NCI-H1694 treated with DMSO at 0.1 percent for 48 hours (cell line): ENCODE data around the gene C7orf57.
A peak's percentile ranks its signal among the peaks of the same experiment; 100 is the strongest.

ENCODE experiments used
- DNase-seq: peaks from one replicate; lab custom pipeline; 2025; lab: John Stamatoyannopoulos, UW

C7orf57 gene

GRCh38 chr7:48085433-48085791, 50.1 kb downstream of the C7orf57 start:
- no peak for DNase-seq

GRCh38 chr7:48085942-48086341, 50.6 kb downstream of the C7orf57 start:
- no peak for DNase-seq

GRCh38 chr7:48087349-48087748, 52.0 kb downstream of the C7orf57 start:
- DNase-seq: no peak

- DNase-seq: peak; percentile 17
Measured at GRCh38 chr7:48088559-48089045, 53.3 kb downstream of the C7orf57 start.

- DNase-seq: no peak
Measured at GRCh38 chr7:48089046-48090003, 54.0 kb downstream of the C7orf57 start, which contains the start of gene UPP1. UPP1 (plus strand) TSS chr7:48089265; CDS start chr7:48094784, 5,519 bp downstream.

- DNase-seq: no peak
Measured at GRCh38 chr7:48090095-48090805, 54.9 kb downstream of the C7orf57 start.

GRCh38 chr7:48091506-48092433, 56.4 kb downstream of the C7orf57 start:
- DNase-seq: no peak

GRCh38 chr7:48094861-48095293, 59.5 kb downstream of the C7orf57 start:
- no peak for DNase-seq

- DNase-seq: no peak
Measured at GRCh38 chr7:48096273-48096672, 60.9 kb downstream of the C7orf57 start.

- no peak for DNase-seq
Measured at GRCh38 chr7:48097521-48098231, 62.3 kb downstream of the C7orf57 start.

- DNase-seq: no peak
Measured at GRCh38 chr7:48098846-48099245, 63.5 kb downstream of the C7orf57 start.

- no peak for DNase-seq
Measured at GRCh38 chr7:48099781-48100180, 64.4 kb downstream of the C7orf57 start.

GRCh38 chr7:48101352-48101751, 66.0 kb downstream of the C7orf57 start:
- no peak for DNase-seq

GRCh38 chr7:48101968-48102367, 66.6 kb downstream of the C7orf57 start:
- DNase-seq: no peak

- no peak for DNase-seq
Measured at GRCh38 chr7:48102530-48102929, 67.2 kb downstream of the C7orf57 start.

GRCh38 chr7:48105045-48105444, 69.7 kb downstream of the C7orf57 start:
- DNase-seq: no peak

GRCh38 chr7:48106906-48107659, 71.7 kb downstream of the C7orf57 start:
- no peak for DNase-seq

GRCh38 chr7:48107926-48108472, 72.7 kb downstream of the C7orf57 start:
- no peak for DNase-seq

GRCh38 chr7:48108959-48109847, 73.9 kb downstream of the C7orf57 start:
- DNase-seq: no peak
